Measurements from ENCODE around the gene JARID2. TPM values are rescaled to one million over a fixed set of nuclear protein-coding genes. Genes with fewer than 3 reads are reported as not detected.

Gene JARID2
- total and polyA plus RNA-seq, 2 of the 4 experiments (the other 2 are of a cell fraction) = 9.6 to 12.9 TPM

- no peak overlapping the region for H3K23ac ChIP-seq (ENCODE audit: low read depth, low read length)
- no peak overlapping the region for H4K8ac ChIP-seq (ENCODE audit: low read depth in 2 of 2, low read length in 2 of 2)
- no peaks in the 10 kb centered on the region for H3K36me3 ChIP-seq (ENCODE audit: control insufficient read depth, insufficient read depth, low read length)
- ChIA-PET CTCF (no interaction called here), POLR2A (ENCODE audit: unreplicated experiment) (no interaction called here)
- H3K56ac ChIP-seq (ENCODE audit: extremely low read depth, insufficient read depth, low read length) = no peak overlapping the region
- no peak overlapping the region for H2BK15ac ChIP-seq (ENCODE audit: low read depth, low read length)
- TF ChIP-seq FOS (IDR thresholded peaks at IDR 0.05; ENCODE audit: low read depth, low read length) = no peak
- no peak for TF ChIP-seq RFX5 (IDR thresholded peaks at IDR 0.05; ENCODE audit: low read depth, low read length)
- TF ChIP-seq USF2 (IDR thresholded peaks at IDR 0.05; ENCODE audit: low read depth, low read length) = no peak
- peaks cover 37 to 86% of the 10 kb centered on the region in 2 experiments for H3K79me1 ChIP-seq (ENCODE audit: low read depth in 1 of 2, low read length in 2 of 2)
- H3K4me3 ChIP-seq (ENCODE audit: insufficient read depth, low read depth, low read length) = no peak overlapping the region
- no TSS peak for BruUV-seq (replicated peaks)
- no peak overlapping the region for H2AK5ac ChIP-seq (ENCODE audit: low read depth, low read length)
- no CpG with 5 or more reads among the region's 3 CpGs for WGBS, 2 experiments (ENCODE audit: extremely low coverage in 2 of 2, insufficient read length in 1 of 2)
- H2AFZ ChIP-seq (replicated peaks; ENCODE audit: low read length, poor library complexity) = no peak overlapping the region
- no peak overlapping the region for H2AK9ac ChIP-seq (replicated peaks; ENCODE audit: low read depth, low read length, poor library complexity)
- H3K27me3 ChIP-seq (ENCODE audit: control insufficient read depth, insufficient read depth, low read length) = no peaks in the 10 kb centered on the region
- no peak overlapping the region for H4K5ac ChIP-seq (ENCODE audit: low read depth, low read length)
- H3K14ac ChIP-seq (replicated peaks; ENCODE audit: low read depth, low read length) = no peak overlapping the region
- no peak overlapping the region for H3K4ac ChIP-seq (ENCODE audit: low read depth, low read length)
- H3K9me1 ChIP-seq (ENCODE audit: insufficient read depth, low read length) = peaks cover 11% of the 10 kb centered on the region
- intact Hi-C loops (cut with micrococcal nuclease) = no loop called here
- ATAC-seq (ENCODE audit: low read depth) = no peak
- peaks cover 11% of the 10 kb centered on the region for H3K4me1 ChIP-seq (ENCODE audit: control insufficient read depth, insufficient read depth, low read length)
- no peak overlapping the region for H3K4me2 ChIP-seq (ENCODE audit: low read depth, low read length)
- dilution Hi-C loops (cut with HindIII; ENCODE audit: low sequenced_read_pairs, unreplicated experiment) = no loop called here
- no peak overlapping the region for H2BK120ac ChIP-seq (ENCODE audit: low read depth, low read length)
- H2BK20ac ChIP-seq (ENCODE audit: low read depth, low read length) = no peak overlapping the region
- no peak overlapping the region for H4K91ac ChIP-seq (ENCODE audit: insufficient read depth, low read depth, low read length)
- no peak overlapping the region for H3K9ac ChIP-seq (ENCODE audit: low read depth, low read length)
- no peak overlapping the region for H2BK5ac ChIP-seq (ENCODE audit: low read depth, low read length, poor library complexity, severe bottlenecking)
- peaks cover 90% of the 10 kb centered on the region for H4K20me1 ChIP-seq (ENCODE audit: insufficient read depth, low read length)
- no peak overlapping the region for H3K18ac ChIP-seq (ENCODE audit: low read depth, low read length)
- no peaks in the 10 kb centered on the region; the same call in 1 of the 2 replicates for H3K9me3 ChIP-seq (ENCODE audit: control insufficient read depth, insufficient read depth, low read length)
- H3K27ac ChIP-seq (ENCODE audit: insufficient read depth, low read length) = no peak overlapping the region
- DNase-seq = no peak
- in situ Hi-C loops (cut with MboI; ENCODE audit: low sequenced_read_pairs) = no loop called here
Observed at GRCh38 chr6:15436451-15436850, 190.6 kb downstream of the JARID2 start.
